GM12878 (cell line): ENCODE results near the gene AKAP9. TPM values are rescaled to one million over a fixed set of nuclear protein-coding genes. Genes with fewer than 3 reads are reported as not detected.

ENCODE experiments used
- ATAC-seq: fragments of 200-7000 bp; cut with Tn5 transposase; 3 replicates; pipeline ENCODE4 v1.9.1; 2020; ENCODE audit warnings: mild to moderate bottlenecking, moderate library complexity
- BruUV-seq: library from RNA; stranded (reverse); fragments of 400-500 nt; replicated peaks from 2 replicates; lab custom pipeline; 2021; lab: Mats Ljungman, UMichigan
- CTCF ChIA-PET: fragments of 300-600 bp; sonication (Branson Sonifier 250); formaldehyde crosslinking; extraction: SDS; loops from one replicate; lab custom pipeline; 2021; ENCODE audit warnings: inconsistent platforms; lab: Yijun Ruan, JAX
- POLR2A ChIA-PET: fragments of 350-600 bp; formaldehyde crosslinking; extraction: SDS; loops from one replicate; lab custom pipeline; 2021; ENCODE audit warnings: inconsistent platforms; lab: Charles Lee
- RAD21 ChIA-PET: fragments of 300-600 bp; sonication (Branson Sonifier 250); formaldehyde crosslinking; loops from one replicate; lab custom pipeline; 2023; ENCODE audit warnings: antibody characterized with exemption; ENCODE audit not compliant: unreplicated experiment; lab: Charles Lee
- SMC1A ChIA-PET: fragments of 300-600 bp; sonication (Branson Sonifier 250); formaldehyde crosslinking; loops from one replicate; lab custom pipeline; 2023; ENCODE audit not compliant: unreplicated experiment, uncharacterized antibody; lab: Charles Lee
- DNase-seq: peaks from one replicate; pipeline ENCODE4 v3.0.0-alpha.2; 2011; ENCODE audit warnings: low read depth, low spot score
- FAIRE-seq: peaks from 3 replicates; lab custom pipeline; 2011; peaks lifted over from hg19 to GRCh38; lab: Jason Lieb, UNC
- H2AFZ ChIP-seq: 2 replicates; pipeline ENCODE4 v1.6.0; 2011; ENCODE audit warnings: low read depth, low read length, control low read depth; ENCODE audit not compliant: control insufficient read depth
- H3K27ac ChIP-seq: 2 replicates; pipeline ENCODE4 v1.5.1; 2011; ENCODE audit warnings: control low read depth; ENCODE audit not compliant: control insufficient read depth, insufficient read depth
- H3K27me3 ChIP-seq, 2 experiments: replicated peaks in 1 of 2; 2 replicates each; pipeline versions ENCODE4 v1.6.0 to v1.6.1; 2011; ENCODE audit warnings: low read length in 1 of 2; ENCODE audit not compliant: control insufficient read depth in 2 of 2, insufficient read depth in 2 of 2
- H3K36me3 ChIP-seq, 2 experiments: 2 replicates each; pipeline ENCODE4 v1.5.1; 2011; ENCODE audit warnings: low read length in 1 of 2; ENCODE audit not compliant: control insufficient read depth in 2 of 2, insufficient read depth in 2 of 2
- H3K4me1 ChIP-seq: 2 replicates; pipeline ENCODE4 v1.6.1; 2011; ENCODE audit warnings: mild to moderate bottlenecking, low read length, moderate library complexity, mixed read lengths; ENCODE audit not compliant: control insufficient read depth, insufficient read depth
- H3K4me2 ChIP-seq: 2 replicates; pipeline ENCODE4 v1.6.0; 2011; ENCODE audit warnings: control low read depth; ENCODE audit not compliant: control insufficient read depth, insufficient read depth
- H3K4me3 ChIP-seq: fragments of 200-600 bp; sonication (generic); 2 replicates; pipeline ENCODE4 v1.5.1; 2016
- H3K79me2 ChIP-seq: 2 replicates; pipeline ENCODE4 v1.6.0; 2011; ENCODE audit warnings: low read length; ENCODE audit not compliant: control insufficient read depth, insufficient read depth
- H3K9ac ChIP-seq: 2 replicates; pipeline ENCODE4 v1.8.0; 2011; ENCODE audit warnings: low read length, control low read depth, mixed read lengths; ENCODE audit not compliant: control insufficient read depth, insufficient read depth
- H3K9me3 ChIP-seq: replicated peaks from 3 replicates; pipeline ENCODE4 v1.5.1; 2011; ENCODE audit warnings: mild to moderate bottlenecking, low read length; ENCODE audit not compliant: control insufficient read depth, insufficient read depth
- H4K20me1 ChIP-seq: 2 replicates; pipeline ENCODE4 v1.6.0; 2011; ENCODE audit not compliant: control insufficient read depth, insufficient read depth
- ETV6 ChIP-seq, 2 experiments: fragments of 450-650 bp in 1 of 2; IDR thresholded peaks in 1 of 2; conservative IDR thresholded peaks in 1 of 2; 2 replicates each; pipeline ENCODE4 v1.6.1; 2014; ENCODE audit warnings: antibody characterized with exemption in 1 of 2, borderline replicate concordance in 1 of 2, low read depth in 1 of 2, mild to moderate bottlenecking in 1 of 2, moderate library complexity in 1 of 2
- EZH2 ChIP-seq: IDR thresholded peaks from 2 replicates; pipeline ENCODE4 v1.6.1; 2012; ENCODE audit warnings: low read depth, mild to moderate bottlenecking, control low read depth, inconsistent platforms, low read length, borderline replicate concordance; ENCODE audit not compliant: control insufficient read depth
- MEF2A ChIP-seq: IDR thresholded peaks from 2 replicates; pipeline ENCODE4 v1.6.1; 2011; ENCODE audit warnings: low read depth, mild to moderate bottlenecking, low read length, moderate library complexity; ENCODE audit not compliant: insufficient read depth
- MXI1 ChIP-seq: fragments of 150-350 bp; IDR thresholded peaks from 2 replicates; pipeline ENCODE4 v1.6.1; 2011; ENCODE audit warnings: low read depth, mild to moderate bottlenecking, inconsistent platforms, low read length, improper control_type of control experiment
- NR2C2 ChIP-seq: IDR thresholded peaks from 2 replicates; pipeline ENCODE4 v1.6.1; 2011; ENCODE audit warnings: borderline replicate concordance, low read depth; ENCODE audit not compliant: control insufficient read depth, insufficient read length
- RAD21 ChIP-seq: IDR thresholded peaks from 2 replicates; pipeline ENCODE4 v1.6.1; 2011; ENCODE audit warnings: mild to moderate bottlenecking, low read depth, low read length, moderate library complexity; ENCODE audit not compliant: insufficient read depth
- SUZ12 ChIP-seq: fragments of 200-600 bp; sonication (generic); IDR thresholded peaks from one replicate; pipeline ENCODE4 v1.6.1; 2018; ENCODE audit warnings: antibody characterized with exemption, mild to moderate bottlenecking; ENCODE audit not compliant: unreplicated experiment
- TAF1 ChIP-seq: IDR thresholded peaks from 2 replicates; pipeline ENCODE4 v1.6.1; 2011; ENCODE audit warnings: mild to moderate bottlenecking, low read depth, low read length, borderline replicate concordance
- WGBS: methylation state at CpG from one replicate; pipeline ENCODE4 v1.1.6; 2016; ENCODE audit warnings: low lambda C conversion rate; ENCODE audit not compliant: insufficient replicate concordance, insufficient coverage; ENCODE audit errors: missing lambda C conversion rate; 5-methylcytosine and 5-hydroxymethylcytosine counted together
- in situ Hi-C: fragments of 300-500 bp; cut with MboI; formaldehyde crosslinking; loops from 9 replicates; pipeline ENCODE4 v1.14.3; 2018; ENCODE audit warnings: mixed read lengths
- intact Hi-C: fragments of 100-400 bp; cut with micrococcal nuclease; formaldehyde crosslinking; loops from one replicate; pipeline ENCODE4 v1.14.2; 2022; ENCODE audit not compliant: unreplicated experiment
- polyA plus RNA-seq, 11 experiments: library from polyadenylated mRNA; depleted of rRNA in 4 of 11; unstranded in 6 of 11; stranded (reverse) in 5 of 11; fragments of >200 nt; fragmentation: Nextera tagmentation in 4 of 11; fragmentation: Illumina TruSeq in 1 of 11; extraction: Ambion mirVana in 4 of 11; extraction: Trizol in 1 of 11; gene quantifications; 1 replicate in 1 of 11; 2 replicates in 10 of 11; pipeline versions ENCODE4 v1.2.1 to v1.2.3, GENCODE V29; 2011 to 2016; ENCODE audit warnings: inconsistent platforms in 2 of 11, missing spikeins in 2 of 11, low read depth in 1 of 11
- total RNA-seq, 4 experiments: library from RNA; depleted of rRNA in 3 of 4; stranded (reverse); fragments of >200 nt in 3 of 4; fragmentation: Illumina TruSeq in 1 of 4; extraction: Trizol in 1 of 4; gene quantifications; 2 replicates each; pipeline versions ENCODE4 v1.2.1 to v1.2.3, GENCODE V29; 2013 to 2021
- TF ChIP-seq, protein P1 (sequence below): fragments of 450-650 bp; IDR thresholded peaks from 2 replicates; pipeline ENCODE4 v1.6.1; 2016; ENCODE audit warnings: mild to moderate bottlenecking
- TF ChIP-seq, protein P2 (sequence below): fragments of 450-650 bp; IDR thresholded peaks from 2 replicates; pipeline ENCODE4 v1.6.1; 2018; ENCODE audit warnings: borderline replicate concordance, mild to moderate bottlenecking; ENCODE audit not compliant: partially characterized antibody

Gene AKAP9
- total and polyA plus RNA-seq, 10 of the 15 experiments (the other 5 are each of a cell fraction or from before 2014, with no cell fraction given) = 21.1 to 62.8 (median 31.6) TPM

DNA sequence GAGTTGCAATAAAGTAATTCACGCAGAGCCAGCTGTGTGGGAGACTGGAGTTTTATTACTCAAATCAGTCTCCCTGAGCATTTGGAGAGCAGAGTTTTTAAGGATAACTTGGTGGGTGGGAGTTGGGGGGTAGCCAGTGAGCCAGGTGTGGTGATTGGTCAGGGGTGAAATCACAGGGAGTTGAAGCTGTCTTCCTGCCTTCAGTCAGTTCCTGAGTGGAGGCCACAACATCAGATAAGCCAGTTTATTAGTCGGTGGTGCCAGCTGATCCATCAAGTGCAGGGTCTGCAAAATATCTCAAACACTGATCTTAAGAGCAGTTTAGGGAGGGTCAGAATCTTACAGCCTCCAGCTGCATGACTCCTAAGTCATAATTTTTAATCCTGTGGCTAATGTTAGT lies 196.9 kb downstream of the AKAP9 start:
- Histone ChIP-seq H3K4me3 (no peak overlapping the region), H3K36me3 (no peaks in the 10 kb centered on the region)
- CTCF ChIA-PET = interaction anchor here (1.7 kb wide), 1 partner anchor 287 kb away, joined by 4 read pairs; no protein-coding TSS in a partner anchor
- TF ChIP-seq, protein P1, sequence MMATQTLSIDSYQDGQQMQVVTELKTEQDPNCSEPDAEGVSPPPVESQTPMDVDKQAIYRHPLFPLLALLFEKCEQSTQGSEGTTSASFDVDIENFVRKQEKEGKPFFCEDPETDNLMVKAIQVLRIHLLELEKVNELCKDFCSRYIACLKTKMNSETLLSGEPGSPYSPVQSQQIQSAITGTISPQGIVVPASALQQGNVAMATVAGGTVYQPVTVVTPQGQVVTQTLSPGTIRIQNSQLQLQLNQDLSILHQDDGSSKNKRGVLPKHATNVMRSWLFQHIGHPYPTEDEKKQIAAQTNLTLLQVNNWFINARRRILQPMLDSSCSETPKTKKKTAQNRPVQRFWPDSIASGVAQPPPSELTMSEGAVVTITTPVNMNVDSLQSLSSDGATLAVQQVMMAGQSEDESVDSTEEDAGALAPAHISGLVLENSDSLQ = no peak
- TF ChIP-seq, all 136 proteins: peak for 0
- peak overlapping the region; percentile 29; the same call in 1 of the 2 replicates for H2AFZ ChIP-seq
- no peaks in the 10 kb centered on the region for H3K27me3 ChIP-seq
- H3K9me3 ChIP-seq = no peaks in the 10 kb centered on the region; the same call in 1 of the 3 replicates
- H3K4me1 ChIP-seq = no peaks in the 10 kb centered on the region; the same call in 1 of the 2 replicates
- in situ Hi-C loops (no loop called here), intact Hi-C loops (no loop called here)
- no peaks in the 10 kb centered on the region for H4K20me1 ChIP-seq
- no peak overlapping the region for H3K4me2 ChIP-seq
- ChIA-PET SMC1A (no interaction called here), RAD21 (no interaction called here), POLR2A (no interaction called here)
- peaks cover 20% of the 10 kb centered on the region for H3K79me2 ChIP-seq
- FAIRE-seq (no peak), DNase-seq (no peak), ATAC-seq (no peak)
- no TSS peak for BruUV-seq
- H3K27ac ChIP-seq = no peak overlapping the region
- no peak overlapping the region for H3K9ac ChIP-seq
- WGBS = 73% methylated on average over 2 of the region's 2 CpGs

DNA sequence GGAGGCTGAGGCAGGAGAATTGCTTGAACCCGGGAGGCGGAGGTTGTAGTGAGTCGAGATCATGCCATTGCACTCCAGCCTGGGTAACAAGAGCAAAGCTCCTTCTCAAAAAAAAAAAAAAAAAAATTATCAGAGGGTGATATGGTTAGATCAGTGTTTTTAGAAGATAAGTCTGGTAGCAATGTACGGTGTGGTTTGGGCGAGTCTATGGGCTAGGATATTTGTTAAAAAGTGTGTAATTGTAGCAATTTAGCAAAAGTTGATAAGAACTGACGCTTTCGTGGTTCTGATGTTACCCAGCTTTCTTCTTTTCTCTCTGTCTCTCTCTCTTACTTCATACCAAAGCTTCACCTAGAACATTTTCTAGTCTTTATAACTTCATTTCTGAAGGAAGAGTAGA lies 200.5 kb downstream of the AKAP9 start:
- Histone ChIP-seq H3K27me3 (no peaks in the 10 kb centered on the region), H2AFZ (no peak overlapping the region), H3K4me2 (no peak overlapping the region), H3K27ac (no peak overlapping the region), H3K9me3 (no peaks in the 10 kb centered on the region; the same call in 1 of the 3 replicates), H3K4me3 (no peak overlapping the region), H3K36me3 (no peaks in the 10 kb centered on the region), H4K20me1 (no peaks in the 10 kb centered on the region), H3K4me1 (no peaks in the 10 kb centered on the region), H3K9ac (no peak overlapping the region), H3K79me2 (no peaks in the 10 kb centered on the region)
- CTCF ChIA-PET = no interaction called here
- RAD21 ChIA-PET = no interaction called here
- ATAC-seq (no peak), FAIRE-seq (no peak), DNase-seq (no peak)
- BruUV-seq = no TSS peak
- in situ Hi-C loops (no loop called here), intact Hi-C loops (no loop called here)
- no peak for TF ChIP-seq RAD21
- TF ChIP-seq EZH2 = no peak
- TF ChIP-seq MXI1 = no peak
- no peak for TF ChIP-seq SUZ12
- no peak for TF ChIP-seq ETV6 (conservative IDR thresholded peaks at IDR 0.05 in 1 of 2, IDR thresholded peaks at IDR 0.05 in 1 of 2; ENCODE audit: borderline replicate concordance in 1 of 2, low read depth in 1 of 2)
- TF ChIP-seq MEF2A = no peak
- no peak for TF ChIP-seq TAF1
- TF ChIP-seq, protein P2, sequence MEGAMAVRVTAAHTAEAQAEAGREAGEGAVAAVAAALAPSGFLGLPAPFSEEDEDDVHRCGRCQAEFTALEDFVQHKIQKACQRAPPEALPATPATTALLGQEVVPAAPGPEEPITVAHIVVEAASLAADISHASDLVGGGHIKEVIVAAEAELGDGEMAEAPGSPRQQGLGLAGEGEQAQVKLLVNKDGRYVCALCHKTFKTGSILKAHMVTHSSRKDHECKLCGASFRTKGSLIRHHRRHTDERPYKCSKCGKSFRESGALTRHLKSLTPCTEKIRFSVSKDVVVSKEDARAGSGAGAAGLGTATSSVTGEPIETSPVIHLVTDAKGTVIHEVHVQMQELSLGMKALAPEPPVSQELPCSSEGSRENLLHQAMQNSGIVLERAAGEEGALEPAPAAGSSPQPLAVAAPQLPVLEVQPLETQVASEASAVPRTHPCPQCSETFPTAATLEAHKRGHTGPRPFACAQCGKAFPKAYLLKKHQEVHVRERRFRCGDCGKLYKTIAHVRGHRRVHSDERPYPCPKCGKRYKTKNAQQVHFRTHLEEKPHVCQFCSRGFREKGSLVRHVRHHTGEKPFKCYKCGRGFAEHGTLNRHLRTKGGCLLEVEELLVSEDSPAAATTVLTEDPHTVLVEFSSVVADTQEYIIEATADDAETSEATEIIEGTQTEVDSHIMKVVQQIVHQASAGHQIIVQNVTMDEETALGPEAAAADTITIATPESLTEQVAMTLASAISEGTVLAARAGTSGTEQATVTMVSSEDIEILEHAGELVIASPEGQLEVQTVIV = no peak
- TF ChIP-seq NR2C2 = no peak
- POLR2A ChIA-PET = interaction anchor here (0.6 kb wide), 1 partner anchor 23 kb away, joined by 3 read pairs; no protein-coding TSS in a partner anchor
- 93% methylated on average over 7 of the region's 7 CpGs for WGBS
- SMC1A ChIA-PET = interaction anchor here (0.6 to 1.1 kb wide), 2 partner anchors 10 to 33 kb away, joined by 3 read pairs; no protein-coding TSS in a partner anchor
